WTC11 (cell line): Measurements from ENCODE around the gene PRRC2B. TPM values are rescaled to one million over a fixed set of nuclear protein-coding genes. Genes with fewer than 3 reads are reported as not detected.

Experiments used
- ATAC-seq: fragments of 200-7000 bp; cut with Tn5 transposase; 2 replicates; pipeline ENCODE4 v1.10.0; 2021; ENCODE audit warnings: mild to moderate bottlenecking, moderate library complexity
- CTCF ChIA-PET: fragments of 300-600 bp; sonication (Branson Sonifier 250); formaldehyde crosslinking; loops from one replicate; lab custom pipeline; 2021; ENCODE audit warnings: antibody characterized with exemption; lab: Charles Lee
- POLR2A ChIA-PET: fragments of 350-600 bp; sonication (Branson Sonifier 250); formaldehyde crosslinking; loops from one replicate; lab custom pipeline; 2021; ENCODE audit warnings: antibody characterized with exemption; lab: Charles Lee
- DNase-seq: peaks from one replicate; pipeline ENCODE4 v3.0.0; 2021; ENCODE audit warnings: low spot score
- H3K27ac Mint-ChIP-seq: 2 replicates; pipeline ENCODE4 v1.8.0; 2021; ENCODE audit warnings: mixed read lengths
- H3K27me3 Mint-ChIP-seq: 2 replicates; pipeline ENCODE4 v1.8.0; 2021; ENCODE audit warnings: low read depth, mild to moderate bottlenecking, moderate library complexity, mixed read lengths
- H3K36me3 Mint-ChIP-seq: 2 replicates; pipeline ENCODE4 v1.8.0; 2021; ENCODE audit warnings: mixed read lengths
- H3K4me1 Mint-ChIP-seq: 2 replicates; pipeline ENCODE4 v1.8.0; 2022; ENCODE audit warnings: mixed read lengths
- H3K4me3 Mint-ChIP-seq: 2 replicates; pipeline ENCODE4 v1.8.0; 2021; ENCODE audit warnings: mild to moderate bottlenecking, moderate library complexity, mixed read lengths
- H3K9me3 Mint-ChIP-seq: 2 replicates; pipeline ENCODE4 v1.8.0; 2021; ENCODE audit warnings: mixed read lengths
- CREB1 ChIP-seq: sonication (generic); formaldehyde crosslinking; IDR thresholded peaks from 2 replicates; pipeline ENCODE4 v1.8.0; 2023; ENCODE audit warnings: mild to moderate bottlenecking, missing genetic modification reagents
- FOXK1 ChIP-seq: sonication (generic); formaldehyde crosslinking; IDR thresholded peaks from 2 replicates; pipeline ENCODE4 v1.8.0; 2022; ENCODE audit warnings: mild to moderate bottlenecking, moderate library complexity, missing genetic modification reagents
- GRHL2 ChIP-seq: fragments of 250-450 bp; sonication (Bioruptor Pico); IDR thresholded peaks from 2 replicates; pipeline ENCODE4 v1.8.0; 2022; ENCODE audit warnings: mild to moderate bottlenecking, moderate library complexity; ENCODE audit not compliant: insufficient replicate concordance, severe bottlenecking
- JAZF1 ChIP-seq: fragments of 250-450 bp; sonication (Bioruptor Pico); IDR thresholded peaks from 2 replicates; pipeline ENCODE4 v1.9.0; 2021; ENCODE audit warnings: moderate library complexity, mild to moderate bottlenecking, inconsistent platforms
- MXD4 ChIP-seq: fragments of 250-450 bp; sonication (Bioruptor Pico); IDR thresholded peaks from 2 replicates; pipeline ENCODE4 v1.8.0; 2021; ENCODE audit warnings: mild to moderate bottlenecking, moderate library complexity, borderline replicate concordance
- ZNF263 ChIP-seq: sonication (generic); formaldehyde crosslinking; IDR thresholded peaks from 2 replicates; pipeline ENCODE4 v1.8.1; 2022; ENCODE audit warnings: low read depth, mild to moderate bottlenecking, moderate library complexity, missing genetic modification reagents
- total RNA-seq: library from RNA; stranded (reverse); gene quantifications from 3 replicates; pipeline ENCODE4 v1.2.3, GENCODE V29; 2021
- TF ChIP-seq, protein P1 (sequence below): sonication (generic); formaldehyde crosslinking; IDR thresholded peaks from 2 replicates; pipeline ENCODE4 v1.8.1; 2023; ENCODE audit warnings: mild to moderate bottlenecking, missing genetic modification reagents, borderline replicate concordance
- TF ChIP-seq, protein P2 (sequence below): sonication (generic); formaldehyde crosslinking; IDR thresholded peaks from 2 replicates; pipeline ENCODE4 v1.8.0; 2023; ENCODE audit warnings: missing genetic modification reagents, mild to moderate bottlenecking, borderline replicate concordance
- TF ChIP-seq, protein P3 (sequence below): fragments of 250-450 bp; sonication (Bioruptor Pico); IDR thresholded peaks from 2 replicates; pipeline ENCODE4 v1.9.0; 2021; ENCODE audit warnings: mild to moderate bottlenecking
- TF ChIP-seq, protein P4 (sequence below): sonication (generic); formaldehyde crosslinking; IDR thresholded peaks from 2 replicates; pipeline ENCODE4 v1.8.1; 2023; ENCODE audit warnings: mild to moderate bottlenecking, moderate library complexity, missing genetic modification reagents
- TF ChIP-seq, protein P5 (sequence below): fragments of 250-450 bp; sonication (Bioruptor Pico); IDR thresholded peaks from 2 replicates; pipeline ENCODE4 v2.1.2; 2022; ENCODE audit warnings: mild to moderate bottlenecking, moderate library complexity
- TF ChIP-seq, protein P6 (sequence below): sonication (generic); formaldehyde crosslinking; conservative IDR thresholded peaks from 2 replicates; pipeline ENCODE4 v1.8.1; 2023; ENCODE audit warnings: mild to moderate bottlenecking, low read depth, missing genetic modification reagents, moderate library complexity
- TF ChIP-seq, protein P7 (sequence below): sonication (generic); formaldehyde crosslinking; IDR thresholded peaks from 2 replicates; pipeline ENCODE4 v1.8.1; 2022; ENCODE audit warnings: mild to moderate bottlenecking, missing genetic modification reagents, moderate library complexity, borderline replicate concordance

PRRC2B gene
- total RNA-seq, 1 experiment from 2014 or later: 272 TPM

DNA sequence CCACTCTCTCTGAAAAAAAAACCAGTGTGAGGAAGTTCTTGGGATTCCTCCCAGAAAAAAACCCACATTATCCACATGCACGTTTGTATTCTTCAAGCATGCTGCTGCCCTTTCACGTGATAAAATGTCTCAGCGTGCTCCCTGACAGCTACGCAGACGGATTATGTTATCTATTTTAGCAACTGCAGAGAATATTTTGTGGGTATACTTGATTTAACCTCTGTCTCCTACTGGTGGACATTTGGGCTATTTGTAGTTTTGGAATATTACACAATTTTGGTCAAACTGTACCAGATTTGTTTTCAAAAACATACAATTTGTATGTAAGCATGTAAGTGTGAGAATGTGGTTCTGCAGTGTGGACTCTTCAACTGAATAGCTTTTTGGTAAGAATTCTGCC, 10.7 kb downstream of the PRRC2B start (continued):
- TF ChIP-seq, protein P1, sequence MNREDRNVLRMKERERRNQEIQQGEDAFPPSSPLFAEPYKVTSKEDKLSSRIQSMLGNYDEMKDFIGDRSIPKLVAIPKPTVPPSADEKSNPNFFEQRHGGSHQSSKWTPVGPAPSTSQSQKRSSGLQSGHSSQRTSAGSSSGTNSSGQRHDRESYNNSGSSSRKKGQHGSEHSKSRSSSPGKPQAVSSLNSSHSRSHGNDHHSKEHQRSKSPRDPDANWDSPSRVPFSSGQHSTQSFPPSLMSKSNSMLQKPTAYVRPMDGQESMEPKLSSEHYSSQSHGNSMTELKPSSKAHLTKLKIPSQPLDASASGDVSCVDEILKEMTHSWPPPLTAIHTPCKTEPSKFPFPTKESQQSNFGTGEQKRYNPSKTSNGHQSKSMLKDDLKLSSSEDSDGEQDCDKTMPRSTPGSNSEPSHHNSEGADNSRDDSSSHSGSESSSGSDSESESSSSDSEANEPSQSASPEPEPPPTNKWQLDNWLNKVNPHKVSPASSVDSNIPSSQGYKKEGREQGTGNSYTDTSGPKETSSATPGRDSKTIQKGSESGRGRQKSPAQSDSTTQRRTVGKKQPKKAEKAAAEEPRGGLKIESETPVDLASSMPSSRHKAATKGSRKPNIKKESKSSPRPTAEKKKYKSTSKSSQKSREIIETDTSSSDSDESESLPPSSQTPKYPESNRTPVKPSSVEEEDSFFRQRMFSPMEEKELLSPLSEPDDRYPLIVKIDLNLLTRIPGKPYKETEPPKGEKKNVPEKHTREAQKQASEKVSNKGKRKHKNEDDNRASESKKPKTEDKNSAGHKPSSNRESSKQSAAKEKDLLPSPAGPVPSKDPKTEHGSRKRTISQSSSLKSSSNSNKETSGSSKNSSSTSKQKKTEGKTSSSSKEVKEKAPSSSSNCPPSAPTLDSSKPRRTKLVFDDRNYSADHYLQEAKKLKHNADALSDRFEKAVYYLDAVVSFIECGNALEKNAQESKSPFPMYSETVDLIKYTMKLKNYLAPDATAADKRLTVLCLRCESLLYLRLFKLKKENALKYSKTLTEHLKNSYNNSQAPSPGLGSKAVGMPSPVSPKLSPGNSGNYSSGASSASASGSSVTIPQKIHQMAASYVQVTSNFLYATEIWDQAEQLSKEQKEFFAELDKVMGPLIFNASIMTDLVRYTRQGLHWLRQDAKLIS (CRISPR knock-in tag): no peak
- TF ChIP-seq FOXK1 (CRISPR knock-in tag) (no peak), ZNF263 (CRISPR knock-in tag) (no peak)
- TF ChIP-seq, protein P2, sequence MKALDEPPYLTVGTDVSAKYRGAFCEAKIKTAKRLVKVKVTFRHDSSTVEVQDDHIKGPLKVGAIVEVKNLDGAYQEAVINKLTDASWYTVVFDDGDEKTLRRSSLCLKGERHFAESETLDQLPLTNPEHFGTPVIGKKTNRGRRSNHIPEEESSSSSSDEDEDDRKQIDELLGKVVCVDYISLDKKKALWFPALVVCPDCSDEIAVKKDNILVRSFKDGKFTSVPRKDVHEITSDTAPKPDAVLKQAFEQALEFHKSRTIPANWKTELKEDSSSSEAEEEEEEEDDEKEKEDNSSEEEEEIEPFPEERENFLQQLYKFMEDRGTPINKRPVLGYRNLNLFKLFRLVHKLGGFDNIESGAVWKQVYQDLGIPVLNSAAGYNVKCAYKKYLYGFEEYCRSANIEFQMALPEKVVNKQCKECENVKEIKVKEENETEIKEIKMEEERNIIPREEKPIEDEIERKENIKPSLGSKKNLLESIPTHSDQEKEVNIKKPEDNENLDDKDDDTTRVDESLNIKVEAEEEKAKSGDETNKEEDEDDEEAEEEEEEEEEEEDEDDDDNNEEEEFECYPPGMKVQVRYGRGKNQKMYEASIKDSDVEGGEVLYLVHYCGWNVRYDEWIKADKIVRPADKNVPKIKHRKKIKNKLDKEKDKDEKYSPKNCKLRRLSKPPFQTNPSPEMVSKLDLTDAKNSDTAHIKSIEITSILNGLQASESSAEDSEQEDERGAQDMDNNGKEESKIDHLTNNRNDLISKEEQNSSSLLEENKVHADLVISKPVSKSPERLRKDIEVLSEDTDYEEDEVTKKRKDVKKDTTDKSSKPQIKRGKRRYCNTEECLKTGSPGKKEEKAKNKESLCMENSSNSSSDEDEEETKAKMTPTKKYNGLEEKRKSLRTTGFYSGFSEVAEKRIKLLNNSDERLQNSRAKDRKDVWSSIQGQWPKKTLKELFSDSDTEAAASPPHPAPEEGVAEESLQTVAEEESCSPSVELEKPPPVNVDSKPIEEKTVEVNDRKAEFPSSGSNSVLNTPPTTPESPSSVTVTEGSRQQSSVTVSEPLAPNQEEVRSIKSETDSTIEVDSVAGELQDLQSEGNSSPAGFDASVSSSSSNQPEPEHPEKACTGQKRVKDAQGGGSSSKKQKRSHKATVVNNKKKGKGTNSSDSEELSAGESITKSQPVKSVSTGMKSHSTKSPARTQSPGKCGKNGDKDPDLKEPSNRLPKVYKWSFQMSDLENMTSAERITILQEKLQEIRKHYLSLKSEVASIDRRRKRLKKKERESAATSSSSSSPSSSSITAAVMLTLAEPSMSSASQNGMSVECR (CRISPR knock-in tag): no peak

DNA sequence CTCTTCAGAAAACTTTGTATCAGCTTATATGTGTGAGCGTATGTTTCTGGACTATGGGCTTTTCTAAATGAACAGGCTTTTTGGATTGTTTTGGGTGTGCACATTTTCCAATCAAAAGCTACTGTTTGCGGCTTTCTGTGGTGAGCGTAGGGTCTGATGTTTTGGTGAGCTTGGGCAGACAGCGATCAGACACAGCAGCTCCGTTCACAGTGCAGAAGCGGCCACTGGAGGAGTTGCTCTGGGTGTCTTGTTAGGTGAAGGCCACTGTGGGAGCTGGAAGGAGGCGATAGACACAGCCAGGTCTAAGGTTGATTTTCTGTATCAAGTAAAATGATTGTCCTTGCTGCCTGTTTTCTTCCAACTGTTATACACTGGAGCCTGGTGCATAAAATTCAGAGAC, 11.1 kb downstream of the PRRC2B start:
- ChIA-PET POLR2A (interaction anchor here (0.7 to 2.4 kb wide), 5 partner anchors 8 to 32 kb away, joined by 3 to 15 read pairs (median 4); no protein-coding TSS in a partner anchor), CTCF (interaction anchor here (1.1 to 8.8 kb wide), 7 partner anchors 8 to 68 kb away, joined by 3 to 72 read pairs (median 8); no protein-coding TSS in a partner anchor)
- peak overlapping the region; percentile 51 for H3K4me3 Mint-ChIP-seq
- no peaks in the 10 kb centered on the region for H3K9me3 Mint-ChIP-seq
- ATAC-seq (no peak), DNase-seq (no peak)
- peak overlapping the region; percentile 99 for H3K27ac Mint-ChIP-seq
- H3K27me3 Mint-ChIP-seq: no peaks in the 10 kb centered on the region
- H3K36me3 Mint-ChIP-seq: peaks cover under 1% of the 10 kb centered on the region; the same call in 1 of the 2 replicates
- H3K4me1 Mint-ChIP-seq: peaks cover 95% of the 10 kb centered on the region
- TF ChIP-seq MXD4 (CRISPR knock-in tag): no peak
- TF ChIP-seq, protein P3, sequence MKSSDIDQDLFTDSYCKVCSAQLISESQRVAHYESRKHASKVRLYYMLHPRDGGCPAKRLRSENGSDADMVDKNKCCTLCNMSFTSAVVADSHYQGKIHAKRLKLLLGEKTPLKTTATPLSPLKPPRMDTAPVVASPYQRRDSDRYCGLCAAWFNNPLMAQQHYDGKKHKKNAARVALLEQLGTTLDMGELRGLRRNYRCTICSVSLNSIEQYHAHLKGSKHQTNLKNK (CRISPR knock-in tag): no peak
- TF ChIP-seq, protein P4, sequence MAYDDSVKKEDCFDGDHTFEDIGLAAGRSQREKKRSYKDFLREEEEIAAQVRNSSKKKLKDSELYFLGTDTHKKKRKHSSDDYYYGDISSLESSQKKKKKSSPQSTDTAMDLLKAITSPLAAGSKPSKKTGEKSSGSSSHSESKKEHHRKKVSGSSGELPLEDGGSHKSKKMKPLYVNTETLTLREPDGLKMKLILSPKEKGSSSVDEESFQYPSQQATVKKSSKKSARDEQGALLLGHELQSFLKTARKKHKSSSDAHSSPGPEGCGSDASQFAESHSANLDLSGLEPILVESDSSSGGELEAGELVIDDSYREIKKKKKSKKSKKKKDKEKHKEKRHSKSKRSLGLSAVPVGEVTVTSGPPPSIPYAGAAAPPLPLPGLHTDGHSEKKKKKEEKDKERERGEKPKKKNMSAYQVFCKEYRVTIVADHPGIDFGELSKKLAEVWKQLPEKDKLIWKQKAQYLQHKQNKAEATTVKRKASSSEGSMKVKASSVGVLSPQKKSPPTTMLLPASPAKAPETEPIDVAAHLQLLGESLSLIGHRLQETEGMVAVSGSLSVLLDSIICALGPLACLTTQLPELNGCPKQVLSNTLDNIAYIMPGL (CRISPR knock-in tag): no peak
- TF ChIP-seq, protein P2 (CRISPR knock-in tag): no peak
- TF ChIP-seq, protein P5, sequence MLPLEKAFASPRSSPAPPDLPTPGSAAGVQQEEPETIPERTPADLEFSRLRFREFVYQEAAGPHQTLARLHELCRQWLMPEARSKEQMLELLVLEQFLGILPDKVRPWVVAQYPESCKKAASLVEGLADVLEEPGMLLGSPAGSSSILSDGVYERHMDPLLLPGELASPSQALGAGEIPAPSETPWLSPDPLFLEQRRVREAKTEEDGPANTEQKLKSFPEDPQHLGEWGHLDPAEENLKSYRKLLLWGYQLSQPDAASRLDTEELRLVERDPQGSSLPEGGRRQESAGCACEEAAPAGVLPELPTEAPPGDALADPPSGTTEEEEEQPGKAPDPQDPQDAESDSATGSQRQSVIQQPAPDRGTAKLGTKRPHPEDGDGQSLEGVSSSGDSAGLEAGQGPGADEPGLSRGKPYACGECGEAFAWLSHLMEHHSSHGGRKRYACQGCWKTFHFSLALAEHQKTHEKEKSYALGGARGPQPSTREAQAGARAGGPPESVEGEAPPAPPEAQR (CRISPR knock-in tag): no peak
- TF ChIP-seq, protein P6, sequence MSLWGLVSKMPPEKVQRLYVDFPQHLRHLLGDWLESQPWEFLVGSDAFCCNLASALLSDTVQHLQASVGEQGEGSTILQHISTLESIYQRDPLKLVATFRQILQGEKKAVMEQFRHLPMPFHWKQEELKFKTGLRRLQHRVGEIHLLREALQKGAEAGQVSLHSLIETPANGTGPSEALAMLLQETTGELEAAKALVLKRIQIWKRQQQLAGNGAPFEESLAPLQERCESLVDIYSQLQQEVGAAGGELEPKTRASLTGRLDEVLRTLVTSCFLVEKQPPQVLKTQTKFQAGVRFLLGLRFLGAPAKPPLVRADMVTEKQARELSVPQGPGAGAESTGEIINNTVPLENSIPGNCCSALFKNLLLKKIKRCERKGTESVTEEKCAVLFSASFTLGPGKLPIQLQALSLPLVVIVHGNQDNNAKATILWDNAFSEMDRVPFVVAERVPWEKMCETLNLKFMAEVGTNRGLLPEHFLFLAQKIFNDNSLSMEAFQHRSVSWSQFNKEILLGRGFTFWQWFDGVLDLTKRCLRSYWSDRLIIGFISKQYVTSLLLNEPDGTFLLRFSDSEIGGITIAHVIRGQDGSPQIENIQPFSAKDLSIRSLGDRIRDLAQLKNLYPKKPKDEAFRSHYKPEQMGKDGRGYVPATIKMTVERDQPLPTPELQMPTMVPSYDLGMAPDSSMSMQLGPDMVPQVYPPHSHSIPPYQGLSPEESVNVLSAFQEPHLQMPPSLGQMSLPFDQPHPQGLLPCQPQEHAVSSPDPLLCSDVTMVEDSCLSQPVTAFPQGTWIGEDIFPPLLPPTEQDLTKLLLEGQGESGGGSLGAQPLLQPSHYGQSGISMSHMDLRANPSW (CRISPR knock-in tag): no peak
- TF ChIP-seq GRHL2 (CRISPR knock-in tag): no peak
- TF ChIP-seq JAZF1 (CRISPR knock-in tag): no peak
- no peak for TF ChIP-seq CREB1 (CRISPR knock-in tag)
- TF ChIP-seq, protein P7, sequence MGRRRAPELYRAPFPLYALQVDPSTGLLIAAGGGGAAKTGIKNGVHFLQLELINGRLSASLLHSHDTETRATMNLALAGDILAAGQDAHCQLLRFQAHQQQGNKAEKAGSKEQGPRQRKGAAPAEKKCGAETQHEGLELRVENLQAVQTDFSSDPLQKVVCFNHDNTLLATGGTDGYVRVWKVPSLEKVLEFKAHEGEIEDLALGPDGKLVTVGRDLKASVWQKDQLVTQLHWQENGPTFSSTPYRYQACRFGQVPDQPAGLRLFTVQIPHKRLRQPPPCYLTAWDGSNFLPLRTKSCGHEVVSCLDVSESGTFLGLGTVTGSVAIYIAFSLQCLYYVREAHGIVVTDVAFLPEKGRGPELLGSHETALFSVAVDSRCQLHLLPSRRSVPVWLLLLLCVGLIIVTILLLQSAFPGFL (CRISPR knock-in tag): no peak
